Retinal pigment epithelial cell (primary cell): ENCODE results near the gene TAF15.

Experiments
- DNase-seq: peaks from one replicate; pipeline ENCODE4 v3.0.0-alpha.2; 2010; ENCODE audit warnings: low read depth
- H3K4me3 ChIP-seq: 2 replicates; pipeline ENCODE4 v1.5.1; 2011; ENCODE audit warnings: mild to moderate bottlenecking, low read length, control low read depth, moderate library complexity
- TF ChIP-seq, protein P1 (sequence below): conservative IDR thresholded peaks from 2 replicates; pipeline ENCODE4 v1.5.1; 2011; ENCODE audit warnings: low read depth, low read length, control low read depth, inconsistent platforms

Gene TAF15

GRCh38 chr17:35786941-35787432 is 22.3 kb upstream of the TAF15 start:
- no peak overlapping the region for H3K4me3 ChIP-seq
- TF ChIP-seq, protein P1, sequence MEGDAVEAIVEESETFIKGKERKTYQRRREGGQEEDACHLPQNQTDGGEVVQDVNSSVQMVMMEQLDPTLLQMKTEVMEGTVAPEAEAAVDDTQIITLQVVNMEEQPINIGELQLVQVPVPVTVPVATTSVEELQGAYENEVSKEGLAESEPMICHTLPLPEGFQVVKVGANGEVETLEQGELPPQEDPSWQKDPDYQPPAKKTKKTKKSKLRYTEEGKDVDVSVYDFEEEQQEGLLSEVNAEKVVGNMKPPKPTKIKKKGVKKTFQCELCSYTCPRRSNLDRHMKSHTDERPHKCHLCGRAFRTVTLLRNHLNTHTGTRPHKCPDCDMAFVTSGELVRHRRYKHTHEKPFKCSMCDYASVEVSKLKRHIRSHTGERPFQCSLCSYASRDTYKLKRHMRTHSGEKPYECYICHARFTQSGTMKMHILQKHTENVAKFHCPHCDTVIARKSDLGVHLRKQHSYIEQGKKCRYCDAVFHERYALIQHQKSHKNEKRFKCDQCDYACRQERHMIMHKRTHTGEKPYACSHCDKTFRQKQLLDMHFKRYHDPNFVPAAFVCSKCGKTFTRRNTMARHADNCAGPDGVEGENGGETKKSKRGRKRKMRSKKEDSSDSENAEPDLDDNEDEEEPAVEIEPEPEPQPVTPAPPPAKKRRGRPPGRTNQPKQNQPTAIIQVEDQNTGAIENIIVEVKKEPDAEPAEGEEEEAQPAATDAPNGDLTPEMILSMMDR = no peak
- DNase-seq = no peak

- H3K4me3 ChIP-seq = no peak overlapping the region
- no peak for DNase-seq
- TF ChIP-seq, protein P1 = no peak
Observed at GRCh38 chr17:35788477-35789368, 20.6 kb upstream of the TAF15 start.

DNA sequence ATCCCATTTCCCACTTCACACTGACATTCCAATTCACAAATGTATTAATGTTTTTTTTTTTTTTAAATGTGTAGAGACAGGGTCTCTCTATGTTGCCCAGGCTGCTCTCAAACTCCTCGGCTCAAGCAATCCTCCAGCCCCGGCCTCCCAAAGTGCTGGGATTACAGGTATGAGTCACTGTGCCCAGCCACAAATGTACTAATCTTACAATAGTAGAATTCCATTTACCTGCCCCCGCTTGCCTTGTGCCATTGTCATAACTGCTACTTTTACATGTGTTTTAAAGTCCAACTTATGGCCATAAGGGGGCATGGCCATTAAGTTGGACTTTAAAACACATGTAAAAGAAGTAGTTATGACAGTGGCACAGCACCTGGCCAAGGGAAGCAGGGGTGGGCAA is 18.4 kb upstream of the TAF15 start:
- DNase-seq = no peak
- no peak overlapping the region for H3K4me3 ChIP-seq
- TF ChIP-seq, protein P1 = no peak

- TF ChIP-seq, protein P1 = no peak
Observed at GRCh38 chr17:35791681-35792350, 17.5 kb upstream of the TAF15 start.

DNA sequence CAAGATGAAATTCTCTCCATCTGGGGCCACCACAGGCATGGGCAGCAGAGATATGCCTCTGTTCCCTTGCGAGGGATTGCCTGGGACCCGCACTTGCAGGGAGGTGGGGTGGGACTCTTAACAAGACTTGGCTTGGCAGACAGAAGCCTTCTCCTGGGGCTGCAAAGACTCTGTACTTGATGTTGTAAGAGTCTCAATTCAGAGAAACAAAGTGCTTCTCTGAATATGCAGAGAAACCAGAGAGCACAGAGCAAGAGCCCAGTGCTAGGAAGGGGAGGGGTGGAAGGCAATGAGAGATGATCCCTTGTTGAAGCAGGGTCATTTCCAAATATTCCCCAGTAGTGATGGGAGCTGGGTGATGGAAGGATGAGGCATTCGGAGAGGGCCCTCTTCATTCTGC is 16.0 kb upstream of the TAF15 start:
- TF ChIP-seq, protein P1 = no peak
- no peak overlapping the region for H3K4me3 ChIP-seq
- DNase-seq = no peak

More at GRCh38 chr17:35791681-35792350, 17.5 kb upstream of the TAF15 start:
- no peak for DNase-seq
- no peak overlapping the region for H3K4me3 ChIP-seq

DNA sequence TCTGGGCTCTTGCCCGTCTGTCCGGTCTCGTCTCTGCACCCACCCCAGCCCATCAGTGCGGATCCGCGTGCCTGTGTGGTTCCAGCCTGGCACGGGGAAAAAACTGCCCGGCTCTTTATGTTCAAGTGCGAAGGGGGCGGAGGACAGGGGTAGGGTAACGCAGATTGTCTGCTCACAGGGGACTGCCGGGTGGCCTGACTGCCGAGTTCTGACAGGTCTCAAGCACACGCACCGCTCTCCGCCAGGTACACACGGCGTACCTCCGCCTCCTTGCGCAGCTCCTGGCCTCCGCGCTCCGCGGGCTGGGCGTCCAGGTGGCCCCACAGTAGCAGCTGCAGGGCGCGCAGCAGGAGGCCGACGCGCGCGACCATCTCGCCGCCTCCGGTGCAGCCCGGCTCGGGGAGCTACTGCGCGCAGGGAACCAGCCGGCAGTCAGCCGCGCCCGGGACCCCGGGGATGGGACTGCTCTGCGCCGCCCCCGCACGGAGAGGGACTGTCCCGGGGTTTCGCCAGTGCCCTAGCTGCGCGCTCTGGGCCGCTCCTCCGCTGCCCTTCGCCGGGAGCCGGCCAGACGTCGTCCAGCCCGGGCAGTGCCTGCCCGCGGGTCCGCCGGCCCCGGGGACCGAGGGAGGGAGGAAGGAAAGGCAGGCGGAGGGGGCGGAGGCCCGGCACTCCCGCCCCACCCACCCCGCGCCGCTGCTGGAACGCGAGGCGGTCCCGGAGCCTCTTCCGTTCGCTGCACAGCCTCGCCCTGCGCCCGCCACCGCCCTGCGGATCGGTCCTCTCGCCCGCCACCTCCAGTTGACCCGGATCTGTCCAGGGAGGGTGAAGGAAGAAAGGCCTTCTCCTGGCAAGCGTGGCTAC is 14.0 kb upstream of the TAF15 start, which contains the start of gene MMP28:
MMP28 (minus strand) TSS at position 635 of the 864 bp plus-strand sequence; CDS start at position 371, 264 bp downstream.
- no peak for DNase-seq
- peak within 1 kb of the TSS; percentile 48 for H3K4me3 ChIP-seq
- TF ChIP-seq, protein P1 = no peak
